B cell (primary cell): ENCODE data around the gene NADSYN1. TPM values are rescaled to one million over a fixed set of nuclear protein-coding genes. Genes with fewer than 3 reads are reported as not detected.

ENCODE experiments used
- ATAC-seq: fragments of 200-7000 bp; cut with Tn5 transposase; one replicate; pipeline ENCODE4 v1.10.0; 2021; ENCODE audit warnings: low read depth, mild to moderate bottlenecking, moderate number of reproducible peaks, moderate library complexity
- CTCF ChIA-PET: fragments of 350-600 bp; sonication (Branson Sonifier 250); formaldehyde crosslinking; loops from one replicate; lab custom pipeline; 2021; ENCODE audit warnings: antibody characterized with exemption, inconsistent platforms; lab: Charles Lee
- POLR2A ChIA-PET: fragments of 350-600 bp; sonication (Branson Sonifier 250); formaldehyde crosslinking; loops from one replicate; lab custom pipeline; 2021; ENCODE audit warnings: antibody characterized with exemption; lab: Charles Lee
- DNase-seq: peaks from one replicate; pipeline ENCODE4 v3.0.0; 2013
- H2AFZ ChIP-seq: 2 replicates; pipeline ENCODE4 v1.6.1; 2012; ENCODE audit warnings: mild to moderate bottlenecking, low read depth, low read length; ENCODE audit not compliant: insufficient read depth, poor library complexity, severe bottlenecking
- H3K27ac ChIP-seq, 2 donors: 1 replicate in 1 of 2; 2 replicates in 1 of 2; pipeline ENCODE4 v1.5.1; 2012 to 2013; ENCODE audit warnings: low read length in 2 of 2, mild to moderate bottlenecking in 2 of 2, moderate library complexity in 1 of 2
- H3K27me3 ChIP-seq, 4 experiments: fragments of 200-600 bp in 1 of 4; sonication (generic) in 1 of 4; replicated peaks in 1 of 4; 1 replicate in 2 of 4; 2 replicates in 2 of 4; pipeline versions ENCODE4 v1.6.1 to v1.7.0; 2013 to 2016; ENCODE audit warnings: low read length in 3 of 4, mild to moderate bottlenecking in 2 of 4, mixed read lengths in 1 of 4, moderate library complexity in 1 of 4; ENCODE audit not compliant: insufficient read depth in 4 of 4, control insufficient read depth in 3 of 4; ENCODE audit errors: control extremely low read depth in 1 of 4
- H3K36me3 ChIP-seq, 2 experiments: replicated peaks in 1 of 2; 1 replicate in 1 of 2; 2 replicates in 1 of 2; pipeline versions ENCODE4 v1.6.1 to v1.7.1; 2013; ENCODE audit warnings: low read length in 1 of 2; ENCODE audit not compliant: insufficient read depth in 2 of 2, control insufficient read depth in 1 of 2; ENCODE audit errors: control extremely low read depth in 1 of 2, extremely low read depth in 1 of 2
- H3K4me1 ChIP-seq, 2 donors: fragments of 200-600 bp in 1 of 2; sonication (generic) in 1 of 2; 1 replicate in 1 of 2; 2 replicates in 1 of 2; pipeline versions ENCODE4 v1.5.1 to v1.6.1; 2013 to 2017; ENCODE audit warnings: low read length in 2 of 2; ENCODE audit not compliant: control insufficient read depth in 2 of 2, insufficient read depth in 2 of 2
- H3K4me2 ChIP-seq: replicated peaks from 2 replicates; pipeline ENCODE3; 2012; ENCODE audit warnings: mild to moderate bottlenecking, low read depth, low read length; ENCODE audit not compliant: poor library complexity, severe bottlenecking
- H3K4me3 ChIP-seq, 5 experiments: fragments of 200-600 bp in 1 of 5; sonication (generic) in 1 of 5; 1 replicate in 3 of 5; 2 replicates in 2 of 5; pipeline versions ENCODE4 v1.5.1 to v1.7.0; 2011 to 2016; ENCODE audit warnings: low read length in 4 of 5, mild to moderate bottlenecking in 4 of 5, low read depth in 2 of 5, control low read depth in 1 of 5, moderate library complexity in 1 of 5; ENCODE audit not compliant: insufficient read depth in 1 of 5; ENCODE audit errors: control extremely low read depth in 1 of 5, extremely low read depth in 1 of 5
- H3K79me2 ChIP-seq: fragments of 200-600 bp; sonication (generic); one replicate; pipeline ENCODE4 v1.6.0; 2016; ENCODE audit warnings: low read length; ENCODE audit not compliant: control insufficient read depth, insufficient read depth
- H3K9ac ChIP-seq: fragments of 200-600 bp; sonication (generic); 2 replicates; pipeline ENCODE4 v1.6.1; 2017; ENCODE audit warnings: mild to moderate bottlenecking, low read length, moderate library complexity
- H3K9me3 ChIP-seq, 3 donors: one replicate each; pipeline versions ENCODE4 v1.6.1 to v1.7.1; 2013; ENCODE audit warnings: low read length in 2 of 3; ENCODE audit not compliant: control insufficient read depth in 2 of 3, insufficient read depth in 1 of 3; ENCODE audit errors: control extremely low read depth in 1 of 3
- H4K20me1 ChIP-seq: 2 replicates; pipeline ENCODE4 v1.6.0; 2012; ENCODE audit warnings: mild to moderate bottlenecking, low read length; ENCODE audit not compliant: insufficient read depth, control insufficient read depth, poor library complexity, severe bottlenecking
- H3K27ac Mint-ChIP-seq: one replicate; pipeline ENCODE4 v1.8.0; 2021; ENCODE audit warnings: mixed read lengths
- H3K27me3 Mint-ChIP-seq: one replicate; pipeline ENCODE4 v1.8.0; 2021; ENCODE audit warnings: mixed read lengths
- H3K4me1 Mint-ChIP-seq: one replicate; pipeline ENCODE4 v1.8.0; 2021; ENCODE audit warnings: mixed read lengths
- H3K4me3 Mint-ChIP-seq: one replicate; pipeline ENCODE4 v1.8.0; 2021; ENCODE audit warnings: mixed read lengths
- H3K9me3 Mint-ChIP-seq: one replicate; pipeline ENCODE4 v1.8.0; 2022; ENCODE audit warnings: mixed read lengths; ENCODE audit not compliant: insufficient read depth
- EZH2 ChIP-seq: IDR thresholded peaks from 2 replicates; pipeline ENCODE4 v1.6.1; 2012; ENCODE audit warnings: borderline replicate concordance, low read depth, mild to moderate bottlenecking, moderate library complexity, low read length; ENCODE audit not compliant: insufficient read depth, poor library complexity, severe bottlenecking
- WGBS: methylation state at CpG from one replicate; pipeline ENCODE4 v1.1.5; 2013; ENCODE audit warnings: missing lambda C conversion rate; ENCODE audit not compliant: insufficient coverage; 5-methylcytosine and 5-hydroxymethylcytosine counted together
- intact Hi-C: fragments of 100-400 bp; cut with micrococcal nuclease; formaldehyde crosslinking; loops from one replicate; pipeline ENCODE4 v1.10.0; 2022
- polyA plus RNA-seq: library from polyadenylated mRNA; depleted of rRNA; stranded (reverse); fragments of >200 nt; gene quantifications from 2 replicates; pipeline ENCODE4 v1.2.3, GENCODE V29; 2012
- total RNA-seq, 2 donors: library from RNA; stranded (reverse); fragments of 120-200 nt in 1 of 2; gene quantifications; 1 replicate in 1 of 2; 2 replicates in 1 of 2; pipeline versions ENCODE4 v1.2.3 to v1.2.4, GENCODE V29; 2013 to 2022
- TF ChIP-seq, protein P1 (sequence below): fragments of 200-600 bp; IDR thresholded peaks from one replicate; pipeline ENCODE4 v1.8.0; 2022; ENCODE audit warnings: antibody characterized with exemption, mild to moderate bottlenecking

NADSYN1 gene
- total and polyA plus RNA-seq, 2 donors (not counting 1 experiment from before 2014, with no cell fraction given): 153 to 222 TPM

DNA sequence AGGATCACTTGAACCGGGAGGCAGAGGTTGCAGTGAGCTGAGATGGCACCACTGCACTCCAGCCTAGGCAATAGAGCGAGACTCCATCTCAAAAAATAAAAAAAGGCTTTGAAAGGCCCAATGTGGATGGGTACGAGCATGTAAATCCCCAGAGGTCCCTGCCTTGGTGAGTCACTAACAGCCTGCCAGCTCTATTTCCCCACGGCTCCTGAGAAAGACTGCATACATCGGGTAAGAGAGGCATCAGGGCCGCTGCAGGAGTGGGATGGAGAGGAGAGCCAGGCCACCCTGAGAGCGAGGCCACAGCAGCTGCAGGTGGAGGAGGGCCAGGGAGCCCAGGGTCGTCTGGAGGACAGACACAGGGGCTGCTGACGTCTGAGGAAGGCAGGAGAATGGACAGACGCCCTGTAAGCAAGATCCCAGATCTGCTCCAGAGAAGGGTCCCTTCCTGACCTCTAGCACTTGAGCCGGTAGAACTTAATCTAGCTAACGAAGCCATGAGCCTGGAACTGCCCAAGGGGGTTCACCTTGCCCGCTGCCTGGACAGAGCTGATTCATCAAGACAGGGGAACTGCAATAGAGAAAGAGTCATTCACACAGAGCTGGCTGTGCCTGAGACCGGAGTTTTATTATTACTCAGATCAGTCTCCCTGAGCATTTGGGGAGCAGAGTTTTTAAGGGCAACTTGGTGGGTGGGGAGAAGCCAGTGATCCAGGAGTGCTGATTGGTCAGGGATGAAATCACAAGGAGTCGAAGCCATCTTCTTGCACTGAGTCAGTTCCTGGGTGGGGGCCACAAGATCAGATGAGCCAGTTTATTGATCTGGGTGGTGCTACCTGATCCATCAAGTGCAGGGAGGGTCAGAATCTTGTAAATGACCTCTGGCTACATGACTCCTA is 90.1 kb downstream of the NADSYN1 start:
- ChIA-PET POLR2A (no interaction called here), CTCF (no interaction called here)
- intact Hi-C loops: no loop called here
- Histone ChIP-seq H3K4me2 (no peak overlapping the region), H3K36me3 (no peaks in the 10 kb centered on the region), H3K9me3 (peaks cover 0 to 25% (median 0%) of the 10 kb centered on the region in 3 donors), H2AFZ (no peak overlapping the region), H3K4me1 (peaks cover 3 to 10% of the 10 kb centered on the region in 2 donors), H3K9ac (no peak overlapping the region), H4K20me1 (no peaks in the 10 kb centered on the region), H3K79me2 (no peaks in the 10 kb centered on the region), H3K27me3 (peaks cover 0 to 3% (median 0%) of the 10 kb centered on the region in 4 experiments), H3K27ac (no peak overlapping the region), H3K4me3 (no peak overlapping the region)
- no peak overlapping the region for H3K27ac Mint-ChIP-seq
- 70% methylated on average over 14 of the region's 15 CpGs for WGBS
- H3K9me3 Mint-ChIP-seq: peaks cover 6% of the 10 kb centered on the region
- peak overlapping the region; percentile 29 for H3K4me3 Mint-ChIP-seq
- DNase-seq (no peak), ATAC-seq (no peak)
- peaks cover 19% of the 10 kb centered on the region for H3K4me1 Mint-ChIP-seq
- TF ChIP-seq, protein P1, sequence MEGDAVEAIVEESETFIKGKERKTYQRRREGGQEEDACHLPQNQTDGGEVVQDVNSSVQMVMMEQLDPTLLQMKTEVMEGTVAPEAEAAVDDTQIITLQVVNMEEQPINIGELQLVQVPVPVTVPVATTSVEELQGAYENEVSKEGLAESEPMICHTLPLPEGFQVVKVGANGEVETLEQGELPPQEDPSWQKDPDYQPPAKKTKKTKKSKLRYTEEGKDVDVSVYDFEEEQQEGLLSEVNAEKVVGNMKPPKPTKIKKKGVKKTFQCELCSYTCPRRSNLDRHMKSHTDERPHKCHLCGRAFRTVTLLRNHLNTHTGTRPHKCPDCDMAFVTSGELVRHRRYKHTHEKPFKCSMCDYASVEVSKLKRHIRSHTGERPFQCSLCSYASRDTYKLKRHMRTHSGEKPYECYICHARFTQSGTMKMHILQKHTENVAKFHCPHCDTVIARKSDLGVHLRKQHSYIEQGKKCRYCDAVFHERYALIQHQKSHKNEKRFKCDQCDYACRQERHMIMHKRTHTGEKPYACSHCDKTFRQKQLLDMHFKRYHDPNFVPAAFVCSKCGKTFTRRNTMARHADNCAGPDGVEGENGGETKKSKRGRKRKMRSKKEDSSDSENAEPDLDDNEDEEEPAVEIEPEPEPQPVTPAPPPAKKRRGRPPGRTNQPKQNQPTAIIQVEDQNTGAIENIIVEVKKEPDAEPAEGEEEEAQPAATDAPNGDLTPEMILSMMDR: no peak
- no peak for TF ChIP-seq EZH2
- H3K27me3 Mint-ChIP-seq: peaks cover 7% of the 10 kb centered on the region

DNA sequence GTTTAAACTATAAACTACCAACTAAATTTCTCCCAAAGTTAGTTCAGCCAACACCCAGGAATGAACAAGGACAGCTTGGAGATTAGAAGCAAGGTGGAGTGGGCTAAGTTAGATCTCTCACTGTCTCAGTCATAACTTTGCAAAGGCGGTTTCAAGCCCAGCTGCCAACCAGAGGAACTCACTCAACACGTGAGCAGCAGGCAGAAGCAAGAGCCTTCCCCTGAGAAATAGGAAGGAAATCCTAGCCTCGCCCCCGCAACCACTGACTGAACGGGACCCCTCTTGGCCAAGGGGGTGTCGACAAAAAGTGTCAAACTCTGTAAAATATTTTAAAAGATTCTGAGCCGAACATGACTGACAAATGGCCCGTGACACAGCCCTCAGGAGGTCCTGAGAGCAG is 90.9 kb downstream of the NADSYN1 start:
- H3K27me3 Mint-ChIP-seq: peaks cover 7% of the 10 kb centered on the region
- peaks cover 0 to 3% (median 0%) of the 10 kb centered on the region in 4 experiments for H3K27me3 ChIP-seq
- peaks cover 0 to 22% (median 0%) of the 10 kb centered on the region in 3 donors for H3K9me3 ChIP-seq
- peaks cover 19% of the 10 kb centered on the region for H3K4me1 Mint-ChIP-seq
- H3K36me3 ChIP-seq: no peaks in the 10 kb centered on the region
- no peak for TF ChIP-seq EZH2
- TF ChIP-seq, protein P1: no peak
- peaks cover 6% of the 10 kb centered on the region for H3K9me3 Mint-ChIP-seq
- DNase-seq (peak; percentile 16), ATAC-seq (no peak)
- ChIA-PET CTCF (no interaction called here), POLR2A (no interaction called here)
- H2AFZ ChIP-seq: peak overlapping the region; percentile 19
- WGBS: 6% methylated on average over 7 of the region's 8 CpGs
- H3K4me3 Mint-ChIP-seq: peak overlapping the region; percentile 5
- intact Hi-C loops: no loop called here
- no peak overlapping the region for H3K27ac ChIP-seq
- no peak overlapping the region for H3K4me3 ChIP-seq
- H3K79me2 ChIP-seq: no peaks in the 10 kb centered on the region
- H3K27ac Mint-ChIP-seq: no peak overlapping the region
- H4K20me1 ChIP-seq: no peaks in the 10 kb centered on the region
- H3K4me2 ChIP-seq: peak overlapping the region; percentile 47
- H3K4me1 ChIP-seq: peaks cover 3 to 10% of the 10 kb centered on the region in 2 donors
- no peak overlapping the region for H3K9ac ChIP-seq
